Testis (tissue), 2 donors: ENCODE data around the gene RPLP2.

Experiments
- POLR2A ChIP-seq: fragments of 450-650 bp; IDR thresholded peaks from one replicate; pipeline ENCODE4 v1.6.1; 2017; ENCODE audit warnings: antibody characterized with exemption, mild to moderate bottlenecking, moderate library complexity
- TF ChIP-seq, protein P1 (sequence below), 3 experiments: fragments of 450-650 bp in 2 of 3; fragments of 200-600 bp in 1 of 3; sonication (generic) in 1 of 3; IDR thresholded peaks; one replicate each; pipeline ENCODE4 v1.5.1; 2016 to 2019; ENCODE audit warnings: antibody characterized with exemption in 3 of 3, mild to moderate bottlenecking in 2 of 3, moderate library complexity in 1 of 3

DNA sequence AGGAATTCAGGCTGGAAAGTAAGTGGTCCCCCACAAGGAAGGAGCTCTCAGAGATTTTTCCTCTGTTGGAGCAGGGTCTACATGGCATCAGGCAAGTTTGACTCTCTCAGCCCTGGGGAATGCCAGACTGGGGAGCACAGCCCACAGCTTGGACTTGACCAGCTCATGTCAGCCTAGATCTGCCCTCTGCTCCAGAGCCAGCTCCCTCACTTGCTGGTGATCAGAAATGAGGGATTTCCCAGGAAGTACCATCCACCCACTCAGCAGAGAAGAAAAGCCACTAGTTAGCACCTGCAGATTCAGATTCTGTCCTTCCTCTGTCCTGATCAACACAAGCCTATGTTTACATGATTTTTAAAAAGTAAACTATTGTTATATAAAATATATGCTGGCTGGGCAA lies 49.5 kb upstream of the RPLP2 start:
- TF ChIP-seq, protein P1, sequence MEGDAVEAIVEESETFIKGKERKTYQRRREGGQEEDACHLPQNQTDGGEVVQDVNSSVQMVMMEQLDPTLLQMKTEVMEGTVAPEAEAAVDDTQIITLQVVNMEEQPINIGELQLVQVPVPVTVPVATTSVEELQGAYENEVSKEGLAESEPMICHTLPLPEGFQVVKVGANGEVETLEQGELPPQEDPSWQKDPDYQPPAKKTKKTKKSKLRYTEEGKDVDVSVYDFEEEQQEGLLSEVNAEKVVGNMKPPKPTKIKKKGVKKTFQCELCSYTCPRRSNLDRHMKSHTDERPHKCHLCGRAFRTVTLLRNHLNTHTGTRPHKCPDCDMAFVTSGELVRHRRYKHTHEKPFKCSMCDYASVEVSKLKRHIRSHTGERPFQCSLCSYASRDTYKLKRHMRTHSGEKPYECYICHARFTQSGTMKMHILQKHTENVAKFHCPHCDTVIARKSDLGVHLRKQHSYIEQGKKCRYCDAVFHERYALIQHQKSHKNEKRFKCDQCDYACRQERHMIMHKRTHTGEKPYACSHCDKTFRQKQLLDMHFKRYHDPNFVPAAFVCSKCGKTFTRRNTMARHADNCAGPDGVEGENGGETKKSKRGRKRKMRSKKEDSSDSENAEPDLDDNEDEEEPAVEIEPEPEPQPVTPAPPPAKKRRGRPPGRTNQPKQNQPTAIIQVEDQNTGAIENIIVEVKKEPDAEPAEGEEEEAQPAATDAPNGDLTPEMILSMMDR (IDR thresholded peaks at IDR 0.05), result no peak
- TF ChIP-seq POLR2A, result no peak
